HepG2 (cell line): Measurements from ENCODE around the gene IGF2BP1. TPM values are rescaled to one million over a fixed set of nuclear protein-coding genes. Genes with fewer than 3 reads are reported as not detected.

Experiments used
- ATRX ChIP-seq: sonication (generic); formaldehyde crosslinking; IDR thresholded peaks from 2 replicates; pipeline ENCODE4 v1.4.0; 2020; ENCODE audit warnings: missing genetic modification reagents, borderline replicate concordance
- CHD4 ChIP-seq: fragments of 200-600 bp; sonication (generic); IDR thresholded peaks from 2 replicates; pipeline ENCODE4 v1.7.0; 2017; ENCODE audit warnings: mild to moderate bottlenecking, low read length, borderline replicate concordance
- FOXM1 ChIP-seq: sonication (generic); formaldehyde crosslinking; IDR thresholded peaks from 2 replicates; pipeline ENCODE4 v1.5.0; 2020; ENCODE audit warnings: missing genetic modification reagents
- GATAD1 ChIP-seq: IDR thresholded peaks from 2 replicates; pipeline ENCODE4 v1.6.1; 2016; ENCODE audit warnings: missing genetic modification reagents, missing compliant biosample characterization
- GLI4 ChIP-seq: sonication (generic); formaldehyde crosslinking; IDR thresholded peaks from 2 replicates; pipeline ENCODE4 v1.5.1; 2020; ENCODE audit warnings: missing genetic modification reagents, mild to moderate bottlenecking, moderate library complexity, borderline replicate concordance
- JUN ChIP-seq: sonication (generic); formaldehyde crosslinking; IDR thresholded peaks from 2 replicates; pipeline ENCODE4 v1.4.0; 2020; ENCODE audit warnings: mild to moderate bottlenecking, missing genetic modification reagents
- MBD4 ChIP-seq: IDR thresholded peaks from 2 replicates; pipeline ENCODE4 v1.6.1; 2012; ENCODE audit warnings: low read length, inconsistent platforms, borderline replicate concordance
- RBM39 ChIP-seq: fragments of 200-400 bp; formaldehyde crosslinking; IDR thresholded peaks from one replicate; pipeline ENCODE4 v1.6.1; 2018; ENCODE audit warnings: antibody characterized with exemption, mild to moderate bottlenecking, low read depth, low read length; ENCODE audit not compliant: poor library complexity, severe bottlenecking
- SIX1 ChIP-seq: sonication (generic); formaldehyde crosslinking; IDR thresholded peaks from 2 replicates; pipeline ENCODE4 v1.4.0; 2020; ENCODE audit warnings: missing genetic modification reagents, borderline replicate concordance
- SP4 ChIP-seq: sonication (generic); formaldehyde crosslinking; IDR thresholded peaks from 2 replicates; pipeline ENCODE4 v1.8.1; 2023; ENCODE audit warnings: mild to moderate bottlenecking, missing genetic modification reagents
- STAT5B ChIP-seq: sonication (generic); formaldehyde crosslinking; IDR thresholded peaks from 2 replicates; pipeline ENCODE4 v1.4.0; 2020; ENCODE audit warnings: missing genetic modification reagents
- ZIK1 ChIP-seq: sonication (generic); formaldehyde crosslinking; IDR thresholded peaks from 2 replicates; pipeline ENCODE4 v1.5.0; 2020; ENCODE audit warnings: mild to moderate bottlenecking, low read depth, missing genetic modification reagents, borderline replicate concordance
- ZNF17 ChIP-seq: sonication (generic); formaldehyde crosslinking; IDR thresholded peaks from 2 replicates; pipeline ENCODE4 v1.5.0; 2020; ENCODE audit warnings: mild to moderate bottlenecking, missing genetic modification reagents
- ZNF75D ChIP-seq: sonication (generic); formaldehyde crosslinking; IDR thresholded peaks from 2 replicates; pipeline ENCODE4 v1.8.1; 2023; ENCODE audit warnings: missing genetic modification reagents, mild to moderate bottlenecking, borderline replicate concordance
- polyA plus RNA-seq, 8 experiments: library from polyadenylated mRNA; depleted of rRNA in 3 of 8; stranded (reverse) in 7 of 8; unstranded in 1 of 8; fragments of >200 nt; fragmentation: Illumina TruSeq in 4 of 8; extraction: Trizol in 4 of 8; gene quantifications; 2 replicates each; pipeline versions ENCODE4 v1.2.1 to v1.2.3, GENCODE V29; 2011 to 2016; ENCODE audit warnings: low read depth in 4 of 8, missing spikeins in 1 of 8, mixed read lengths in 1 of 8; ENCODE audit not compliant: insufficient read depth in 1 of 8
- total RNA-seq, 5 experiments: library from RNA; depleted of rRNA; stranded (reverse); fragments of >200 nt; fragmentation: Illumina TruSeq; extraction: Trizol; gene quantifications; 2 replicates each; pipeline ENCODE4 v1.2.3, GENCODE V29; 2016; ENCODE audit warnings: low read depth in 1 of 5
- TF ChIP-seq, protein P1 (sequence below): IDR thresholded peaks from 2 replicates; pipeline ENCODE4 v1.6.1; 2016; ENCODE audit warnings: low read depth, missing genetic modification reagents, missing compliant biosample characterization
- TF ChIP-seq, protein P2 (sequence below): sonication (generic); formaldehyde crosslinking; IDR thresholded peaks from 2 replicates; pipeline ENCODE4 v1.5.0; 2020; ENCODE audit warnings: mild to moderate bottlenecking, missing genetic modification reagents
- TF ChIP-seq, protein P3 (sequence below): IDR thresholded peaks from 2 replicates; pipeline ENCODE4 v1.6.1; 2016
- TF ChIP-seq, protein P4 (sequence below): IDR thresholded peaks from 2 replicates; pipeline ENCODE4 v1.6.1; 2018; ENCODE audit warnings: missing genetic modification reagents, mild to moderate bottlenecking, missing compliant biosample characterization

The IGF2BP1 gene
- total and polyA plus RNA-seq, 2 of the 13 experiments (the other 11 are each of a cell fraction or from before 2014, with no cell fraction given) = 29.7 to 75.1 TPM

DNA sequence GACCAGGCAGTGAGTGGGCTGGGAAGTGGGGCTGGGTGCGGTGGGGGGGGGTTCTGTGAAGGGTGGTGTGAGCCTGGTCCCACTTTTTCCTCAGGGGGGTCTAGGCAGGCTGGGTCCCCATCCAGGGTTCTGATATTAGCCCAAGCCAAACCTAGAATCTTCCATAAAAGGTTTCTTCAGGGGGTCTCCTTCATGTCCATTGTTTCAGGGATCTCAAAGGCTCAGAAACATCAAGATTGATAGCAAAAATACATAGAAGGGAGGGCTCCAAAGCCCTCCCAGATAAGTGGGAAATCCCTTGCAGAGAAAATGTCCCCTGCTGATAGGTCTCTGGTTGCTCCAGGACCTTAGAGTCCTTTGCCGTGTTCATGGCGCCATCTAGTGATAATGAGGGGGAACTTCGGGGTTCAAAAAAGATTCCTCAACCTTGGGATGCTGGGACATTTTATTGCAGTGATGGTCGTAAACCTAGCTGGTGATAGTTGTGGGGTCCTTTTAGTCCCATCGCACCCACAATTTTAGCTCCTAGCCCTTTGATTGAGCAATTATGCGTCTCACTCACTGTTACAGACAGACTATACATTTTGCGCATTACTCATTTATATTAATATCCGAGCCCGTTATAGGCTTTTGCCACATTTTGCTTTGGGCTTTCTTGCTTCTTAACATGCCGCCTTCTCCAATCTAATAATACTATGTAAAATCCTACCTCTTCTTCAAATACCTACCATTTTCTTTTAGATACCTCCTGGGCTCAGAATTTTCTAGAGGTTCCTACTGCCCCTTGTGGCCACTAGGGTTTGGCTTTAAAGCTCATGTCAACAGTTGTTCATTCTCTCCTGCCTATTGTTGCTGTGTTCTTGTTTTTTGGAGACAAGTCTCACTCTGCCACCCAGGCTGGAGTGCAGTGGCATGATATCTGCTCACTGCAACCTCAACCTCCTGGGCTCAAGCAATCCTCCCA, 35.1 kb downstream of the IGF2BP1 start (continued):
- TF ChIP-seq JUN (CRISPR knock-in tag) = no peak
- no peak for TF ChIP-seq FOXM1 (CRISPR knock-in tag)
- TF ChIP-seq, protein P1, sequence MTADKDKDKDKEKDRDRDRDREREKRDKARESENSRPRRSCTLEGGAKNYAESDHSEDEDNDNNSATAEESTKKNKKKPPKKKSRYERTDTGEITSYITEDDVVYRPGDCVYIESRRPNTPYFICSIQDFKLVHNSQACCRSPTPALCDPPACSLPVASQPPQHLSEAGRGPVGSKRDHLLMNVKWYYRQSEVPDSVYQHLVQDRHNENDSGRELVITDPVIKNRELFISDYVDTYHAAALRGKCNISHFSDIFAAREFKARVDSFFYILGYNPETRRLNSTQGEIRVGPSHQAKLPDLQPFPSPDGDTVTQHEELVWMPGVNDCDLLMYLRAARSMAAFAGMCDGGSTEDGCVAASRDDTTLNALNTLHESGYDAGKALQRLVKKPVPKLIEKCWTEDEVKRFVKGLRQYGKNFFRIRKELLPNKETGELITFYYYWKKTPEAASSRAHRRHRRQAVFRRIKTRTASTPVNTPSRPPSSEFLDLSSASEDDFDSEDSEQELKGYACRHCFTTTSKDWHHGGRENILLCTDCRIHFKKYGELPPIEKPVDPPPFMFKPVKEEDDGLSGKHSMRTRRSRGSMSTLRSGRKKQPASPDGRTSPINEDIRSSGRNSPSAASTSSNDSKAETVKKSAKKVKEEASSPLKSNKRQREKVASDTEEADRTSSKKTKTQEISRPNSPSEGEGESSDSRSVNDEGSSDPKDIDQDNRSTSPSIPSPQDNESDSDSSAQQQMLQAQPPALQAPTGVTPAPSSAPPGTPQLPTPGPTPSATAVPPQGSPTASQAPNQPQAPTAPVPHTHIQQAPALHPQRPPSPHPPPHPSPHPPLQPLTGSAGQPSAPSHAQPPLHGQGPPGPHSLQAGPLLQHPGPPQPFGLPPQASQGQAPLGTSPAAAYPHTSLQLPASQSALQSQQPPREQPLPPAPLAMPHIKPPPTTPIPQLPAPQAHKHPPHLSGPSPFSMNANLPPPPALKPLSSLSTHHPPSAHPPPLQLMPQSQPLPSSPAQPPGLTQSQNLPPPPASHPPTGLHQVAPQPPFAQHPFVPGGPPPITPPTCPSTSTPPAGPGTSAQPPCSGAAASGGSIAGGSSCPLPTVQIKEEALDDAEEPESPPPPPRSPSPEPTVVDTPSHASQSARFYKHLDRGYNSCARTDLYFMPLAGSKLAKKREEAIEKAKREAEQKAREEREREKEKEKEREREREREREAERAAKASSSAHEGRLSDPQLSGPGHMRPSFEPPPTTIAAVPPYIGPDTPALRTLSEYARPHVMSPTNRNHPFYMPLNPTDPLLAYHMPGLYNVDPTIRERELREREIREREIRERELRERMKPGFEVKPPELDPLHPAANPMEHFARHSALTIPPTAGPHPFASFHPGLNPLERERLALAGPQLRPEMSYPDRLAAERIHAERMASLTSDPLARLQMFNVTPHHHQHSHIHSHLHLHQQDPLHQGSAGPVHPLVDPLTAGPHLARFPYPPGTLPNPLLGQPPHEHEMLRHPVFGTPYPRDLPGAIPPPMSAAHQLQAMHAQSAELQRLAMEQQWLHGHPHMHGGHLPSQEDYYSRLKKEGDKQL = peak; percentile 37; the same call in 1 of the 2 replicates
- TF ChIP-seq ZIK1 (CRISPR knock-in tag) = no peak
- TF ChIP-seq ZNF75D (CRISPR knock-in tag) = no peak
- TF ChIP-seq, protein P2, sequence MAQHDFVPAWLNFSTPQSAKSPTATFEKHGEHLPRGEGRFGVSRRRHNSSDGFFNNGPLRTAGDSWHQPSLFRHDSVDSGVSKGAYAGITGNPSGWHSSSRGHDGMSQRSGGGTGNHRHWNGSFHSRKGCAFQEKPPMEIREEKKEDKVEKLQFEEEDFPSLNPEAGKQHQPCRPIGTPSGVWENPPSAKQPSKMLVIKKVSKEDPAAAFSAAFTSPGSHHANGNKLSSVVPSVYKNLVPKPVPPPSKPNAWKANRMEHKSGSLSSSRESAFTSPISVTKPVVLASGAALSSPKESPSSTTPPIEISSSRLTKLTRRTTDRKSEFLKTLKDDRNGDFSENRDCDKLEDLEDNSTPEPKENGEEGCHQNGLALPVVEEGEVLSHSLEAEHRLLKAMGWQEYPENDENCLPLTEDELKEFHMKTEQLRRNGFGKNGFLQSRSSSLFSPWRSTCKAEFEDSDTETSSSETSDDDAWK (CRISPR knock-in tag) = no peak
- TF ChIP-seq, protein P3, sequence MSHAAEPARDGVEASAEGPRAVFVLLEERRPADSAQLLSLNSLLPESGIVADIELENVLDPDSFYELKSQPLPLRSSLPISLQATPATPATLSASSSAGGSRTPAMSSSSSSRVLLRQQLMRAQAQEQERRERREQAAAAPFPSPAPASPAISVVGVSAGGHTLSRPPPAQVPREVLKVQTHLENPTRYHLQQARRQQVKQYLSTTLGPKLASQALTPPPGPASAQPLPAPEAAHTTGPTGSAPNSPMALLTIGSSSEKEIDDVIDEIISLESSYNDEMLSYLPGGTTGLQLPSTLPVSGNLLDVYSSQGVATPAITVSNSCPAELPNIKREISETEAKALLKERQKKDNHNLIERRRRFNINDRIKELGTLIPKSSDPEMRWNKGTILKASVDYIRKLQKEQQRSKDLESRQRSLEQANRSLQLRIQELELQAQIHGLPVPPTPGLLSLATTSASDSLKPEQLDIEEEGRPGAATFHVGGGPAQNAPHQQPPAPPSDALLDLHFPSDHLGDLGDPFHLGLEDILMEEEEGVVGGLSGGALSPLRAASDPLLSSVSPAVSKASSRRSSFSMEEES (CRISPR knock-in tag) = no peak
- TF ChIP-seq MBD4 = no peak
- TF ChIP-seq GLI4 = no peak
- TF ChIP-seq SP4 (CRISPR knock-in tag) = no peak
- no peak for TF ChIP-seq STAT5B (CRISPR knock-in tag)
- peak; percentile 81; the same call in 1 of the 2 replicates for TF ChIP-seq CHD4
- TF ChIP-seq ZNF17 (CRISPR knock-in tag) = no peak
- TF ChIP-seq SIX1 (CRISPR knock-in tag) = 0 out of 2 replicates have a peak, but pooled peaks have one; percentile 11
- TF ChIP-seq GATAD1 (CRISPR knock-in tag) = peak; percentile 64
- TF ChIP-seq RBM39 = no peak
- no peak for TF ChIP-seq ATRX (CRISPR knock-in tag)
- TF ChIP-seq, protein P4, sequence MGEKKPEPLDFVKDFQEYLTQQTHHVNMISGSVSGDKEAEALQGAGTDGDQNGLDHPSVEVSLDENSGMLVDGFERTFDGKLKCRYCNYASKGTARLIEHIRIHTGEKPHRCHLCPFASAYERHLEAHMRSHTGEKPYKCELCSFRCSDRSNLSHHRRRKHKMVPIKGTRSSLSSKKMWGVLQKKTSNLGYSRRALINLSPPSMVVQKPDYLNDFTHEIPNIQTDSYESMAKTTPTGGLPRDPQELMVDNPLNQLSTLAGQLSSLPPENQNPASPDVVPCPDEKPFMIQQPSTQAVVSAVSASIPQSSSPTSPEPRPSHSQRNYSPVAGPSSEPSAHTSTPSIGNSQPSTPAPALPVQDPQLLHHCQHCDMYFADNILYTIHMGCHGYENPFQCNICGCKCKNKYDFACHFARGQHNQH = peak; percentile 47; the same call in 1 of the 2 replicates
